ENCODE results near the gene SHANK1.
A peak's percentile ranks its signal among the peaks of the same experiment; 100 is the strongest.

SHANK1 gene

GRCh38 chr19:50686310-50687032 is 33.1 kb downstream of the SHANK1 start:
- no peak for DNase-seq (ENCODE audit: low read depth, low spot score)

GRCh38 chr19:50679177-50680125 is 40.2 kb downstream of the SHANK1 start:
- peak; percentile 15 for DNase-seq (ENCODE audit: low read depth, low spot score)

- DNase-seq (ENCODE audit: low read depth, low spot score): no peak
These were observed 41.3 kb downstream of the SHANK1 start for GRCh38 chr19:50678323-50678722.

- no peak for DNase-seq (ENCODE audit: low read depth, low spot score)
These were observed 42.0 kb downstream of the SHANK1 start for GRCh38 chr19:50677636-50678035.

- DNase-seq (ENCODE audit: low read depth, low spot score): no peak
These were observed 42.9 kb downstream of the SHANK1 start for GRCh38 chr19:50676625-50677197.

- DNase-seq (ENCODE audit: low read depth, low spot score): no peak
These were observed 46.5 kb downstream of the SHANK1 start for GRCh38 chr19:50673118-50673517.

- no peak for DNase-seq (ENCODE audit: low read depth, low spot score)
These were observed 49.6 kb downstream of the SHANK1 start for GRCh38 chr19:50670102-50670380.

- no peak for DNase-seq (ENCODE audit: low read depth, low spot score)
These were observed 50.1 kb downstream of the SHANK1 start for GRCh38 chr19:50669302-50670101.

- no peak for DNase-seq (ENCODE audit: low read depth, low spot score)
These were observed 50.7 kb downstream of the SHANK1 start for GRCh38 chr19:50668879-50669278.

- DNase-seq (ENCODE audit: low read depth, low spot score): no peak
These were observed 51.2 kb downstream of the SHANK1 start for GRCh38 chr19:50668416-50668815.

- no peak for DNase-seq (ENCODE audit: low read depth, low spot score)
These were observed 51.8 kb downstream of the SHANK1 start for GRCh38 chr19:50667759-50668231.

- DNase-seq (ENCODE audit: low read depth, low spot score): no peak
These were observed 52.3 kb downstream of the SHANK1 start for GRCh38 chr19:50667177-50667758.

- DNase-seq (ENCODE audit: low read depth, low spot score): no peak
These were observed 53.0 kb downstream of the SHANK1 start for GRCh38 chr19:50666346-50667176.

GRCh38 chr19:50664204-50664603 is 55.4 kb downstream of the SHANK1 start:
- no peak for DNase-seq (ENCODE audit: low read depth, low spot score)

- DNase-seq (ENCODE audit: low read depth, low spot score): no peak
These were observed 56.2 kb downstream of the SHANK1 start for GRCh38 chr19:50663482-50663790.

GRCh38 chr19:50662651-50663481 is 56.7 kb downstream of the SHANK1 start:
- DNase-seq (ENCODE audit: low read depth, low spot score): no peak

- DNase-seq (ENCODE audit: low read depth, low spot score): no peak
These were observed 57.6 kb downstream of the SHANK1 start for GRCh38 chr19:50661766-50662650.

- no peak for DNase-seq (ENCODE audit: low read depth, low spot score)
These were observed 58.6 kb downstream of the SHANK1 start for GRCh38 chr19:50661023-50661422.

- DNase-seq (ENCODE audit: low read depth, low spot score): no peak
These were observed 59.6 kb downstream of the SHANK1 start for GRCh38 chr19:50660088-50660366.
